Cardiac fibroblast (primary cell): ENCODE measurements around the gene DNAJC5G.
"Not testable (repeated sequence)": the region's sequence is repeated elsewhere in the genome, so short reads cannot be mapped to it uniquely, and the experiment has no call there.

Source experiments
- DNase-seq, 2 donors: peaks; one replicate each; pipeline versions ENCODE4 v3.0.0 to v3.0.0-alpha.2; 2010; ENCODE audit warnings: low read depth in 2 of 2
- H3K4me3 ChIP-seq, 2 donors: replicated peaks in 1 of 2; 1 replicate in 1 of 2; 2 replicates in 1 of 2; pipeline ENCODE4 v1.5.1; 2011; ENCODE audit warnings: low read depth in 2 of 2, low read length in 2 of 2, mild to moderate bottlenecking in 2 of 2, moderate library complexity in 1 of 2
- CTCF ChIP-seq: IDR thresholded peaks from one replicate; pipeline ENCODE4 v1.5.1; 2011; ENCODE audit warnings: low read depth, mild to moderate bottlenecking, low read length, inconsistent platforms

Gene DNAJC5G

DNA sequence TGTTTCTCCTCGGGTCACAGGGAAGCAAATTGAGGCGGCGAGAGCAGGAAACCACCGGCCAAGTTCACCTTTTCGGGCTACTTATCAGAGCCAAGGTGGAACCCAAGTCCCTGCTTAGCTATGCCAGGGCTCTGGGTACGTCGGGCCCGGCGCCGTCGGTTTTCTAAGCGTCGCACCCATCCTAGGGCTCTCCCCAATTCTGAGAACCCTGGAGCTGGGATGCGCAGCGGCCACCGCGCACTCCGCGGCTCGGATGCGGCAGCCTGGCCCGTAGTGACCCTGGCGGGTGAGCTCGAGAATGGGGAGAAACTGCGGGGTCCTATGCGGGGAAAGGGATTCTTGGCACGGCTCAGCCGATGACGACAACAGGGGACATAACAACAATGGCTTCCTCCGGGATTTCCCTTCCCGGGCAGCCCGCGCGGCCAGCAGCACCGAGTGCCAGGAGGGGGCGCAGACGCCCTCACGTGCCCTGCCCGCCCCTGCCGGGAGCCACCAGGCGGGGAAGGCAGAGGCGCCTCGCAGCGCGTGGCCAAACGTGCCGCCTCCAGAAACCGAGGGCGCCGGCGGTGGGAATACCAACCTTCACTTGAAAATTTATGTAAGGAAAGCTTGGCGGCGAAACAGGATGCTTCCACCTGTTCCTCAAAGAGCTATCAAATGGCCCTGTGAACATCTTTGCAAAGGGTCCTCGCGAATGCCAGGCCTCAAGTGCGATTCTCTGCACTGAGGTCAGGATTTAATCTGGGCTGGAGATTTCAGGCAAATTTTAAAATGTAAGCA, 10.3 kb upstream of the DNAJC5G start:
- TF ChIP-seq CTCF, result peak; percentile 25
- DNase-seq, result peak; percentile 36 to 43
- H3K4me3 ChIP-seq, result peak overlapping the region; percentile 3 to 30

DNA sequence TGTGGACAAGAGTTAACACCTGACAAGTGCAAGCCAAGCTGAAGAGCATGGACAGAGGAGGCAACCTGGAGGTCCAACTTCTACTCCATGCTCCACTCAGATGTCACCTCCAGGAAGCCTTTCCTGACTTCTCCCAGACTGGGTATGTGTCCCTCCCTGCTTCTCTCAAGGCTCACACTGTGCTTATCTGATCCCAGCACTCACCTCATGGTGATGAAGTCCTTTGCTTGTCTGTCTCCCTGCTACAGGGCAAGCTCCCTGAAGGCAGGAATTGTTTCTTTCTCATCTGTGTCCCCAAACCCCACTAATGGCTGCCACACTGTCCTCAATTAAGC, 9.7 kb upstream of the DNAJC5G start:
- DNase-seq, result no peak
- no peak for TF ChIP-seq CTCF
- no peak overlapping the region for H3K4me3 ChIP-seq

- not testable (repeated sequence) for DNase-seq, H3K4me3 ChIP-seq
Observed at GRCh38 chr2:27268296-27268695, 6.9 kb upstream of the DNAJC5G start.

DNA sequence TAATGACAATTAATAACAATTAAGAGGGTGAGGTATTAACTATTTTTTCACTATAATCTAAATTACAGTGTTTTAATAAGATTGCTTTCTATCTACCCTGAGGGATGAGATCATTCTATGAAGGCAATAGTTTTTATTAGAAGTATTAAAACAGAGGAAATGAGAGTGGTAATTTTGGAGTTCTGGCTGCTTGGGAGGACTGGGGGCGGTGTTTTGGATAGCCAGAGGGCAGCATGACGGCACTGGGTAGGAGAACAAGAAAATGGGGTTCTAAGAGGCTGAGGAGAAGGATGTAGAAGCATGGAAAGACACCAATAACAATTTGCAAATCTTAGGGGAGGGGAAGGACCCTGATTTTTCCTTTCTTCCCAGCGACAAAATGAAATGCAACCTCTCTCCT, 5.1 kb upstream of the DNAJC5G start:
- DNase-seq, result no peak
- no peak for TF ChIP-seq CTCF

GRCh38 chr2:27270670-27271069, 4.6 kb upstream of the DNAJC5G start:
- H3K4me3 ChIP-seq, result no peak overlapping the region
- no peak for TF ChIP-seq CTCF
- no peak for DNase-seq

More for the DNA sequence above, 5.1 kb upstream of the DNAJC5G start:
- H3K4me3 ChIP-seq, result no peak overlapping the region

DNA sequence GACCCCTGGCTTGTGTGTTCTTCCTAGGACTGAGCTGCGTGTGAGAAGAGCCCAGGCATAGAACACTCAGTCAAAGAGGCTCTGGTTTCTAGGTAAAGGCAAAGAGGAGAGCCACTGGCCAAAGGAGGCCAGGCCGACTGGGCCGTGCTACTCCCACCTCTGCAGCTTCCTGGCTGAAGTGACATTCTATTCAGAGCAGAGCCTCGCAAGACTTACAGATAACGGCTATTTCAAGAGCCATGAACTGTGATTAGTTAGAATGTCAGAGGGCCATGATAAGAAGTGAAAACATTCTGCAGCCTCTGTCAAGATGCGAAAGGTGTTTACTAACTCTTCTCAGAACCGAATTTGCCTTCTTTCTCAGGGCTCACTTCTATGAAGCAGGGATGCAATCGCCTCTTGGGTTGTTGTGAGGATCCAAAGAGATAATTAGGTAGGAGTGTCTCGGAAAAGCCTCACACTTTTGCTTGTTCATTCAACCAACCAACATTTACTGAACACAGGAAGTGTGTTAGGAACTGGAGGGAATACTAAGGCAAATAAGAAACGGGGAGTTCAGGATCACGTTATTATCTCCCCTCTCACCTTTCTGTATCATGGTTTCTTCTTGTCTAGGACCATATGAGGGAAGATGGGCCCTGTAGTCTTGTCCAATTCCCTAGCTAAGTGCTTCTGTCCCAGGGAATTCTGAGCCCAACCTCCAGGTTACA, 3.4 kb upstream of the DNAJC5G start:
- H3K4me3 ChIP-seq, result no peak overlapping the region
- no peak for TF ChIP-seq CTCF
- no peak for DNase-seq

DNA sequence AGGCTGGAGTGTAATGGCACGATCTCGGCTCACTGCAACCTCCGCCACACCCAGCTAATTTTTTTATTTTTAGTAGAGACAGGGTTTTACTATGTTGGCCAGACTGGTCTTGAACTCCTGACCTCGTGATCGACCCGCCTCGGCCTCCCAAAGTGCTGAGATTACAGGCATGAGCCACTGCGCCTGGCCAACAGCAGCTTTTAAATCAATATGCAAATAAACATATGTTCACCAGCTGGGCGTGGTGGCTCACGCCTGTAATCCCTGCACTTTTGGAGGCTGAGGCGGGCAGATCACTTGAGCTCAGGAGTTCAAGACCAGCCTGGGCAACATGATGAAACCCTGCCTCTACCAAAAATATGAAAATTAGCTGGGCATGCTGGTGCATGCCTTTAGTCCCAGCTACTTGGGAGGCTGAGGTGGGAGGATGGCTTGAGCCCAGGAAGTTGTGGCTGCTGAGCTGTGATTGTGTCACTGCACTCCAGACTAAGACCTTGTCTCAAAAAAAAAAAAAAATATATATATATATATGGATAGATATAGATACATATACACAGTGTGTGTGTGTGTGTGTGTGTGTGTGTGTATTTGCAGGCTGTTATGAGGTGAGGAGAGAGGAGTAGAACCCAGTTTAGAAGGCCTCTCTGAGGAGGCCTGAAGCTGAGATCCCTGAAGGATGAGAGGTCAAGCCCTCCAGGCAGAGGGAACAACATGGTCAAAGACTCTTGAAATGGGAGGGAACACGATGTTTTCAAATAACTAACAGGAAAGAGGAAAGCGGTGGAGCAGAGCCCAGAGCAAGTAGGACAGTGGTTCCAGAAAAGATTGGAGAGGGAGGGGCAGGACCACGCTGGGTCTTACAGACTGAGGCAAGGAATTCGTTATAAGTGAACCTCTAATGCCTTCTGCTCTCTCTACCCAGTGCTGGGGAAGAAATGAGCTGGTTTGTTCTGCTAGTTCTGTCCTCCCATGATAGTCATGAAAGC, 2.4 kb upstream of the DNAJC5G start:
- DNase-seq, H3K4me3 ChIP-seq: not testable (repeated sequence)
